ENCODE results near the gene CDH23.

Gene CDH23

DNA sequence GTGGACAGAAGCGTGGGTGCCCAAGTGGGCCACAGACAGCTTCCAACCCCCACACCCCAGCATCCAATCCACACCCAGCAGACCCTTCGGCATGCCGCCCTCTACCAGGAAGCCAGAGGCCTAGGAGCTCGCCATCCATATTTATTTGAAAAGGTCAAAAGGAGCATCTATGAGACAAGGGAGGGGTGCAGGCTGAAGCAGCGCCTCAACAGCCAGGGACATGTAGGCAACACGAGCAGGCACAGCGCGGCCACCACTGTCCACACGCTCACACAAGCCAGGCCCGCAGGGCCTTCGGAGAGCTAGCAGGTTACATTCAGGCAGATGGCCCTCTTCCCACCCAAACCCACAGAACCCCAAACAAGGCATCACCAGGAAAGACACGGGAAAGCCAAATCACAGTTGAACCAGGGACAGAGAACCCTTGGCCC lies 419.7 kb downstream of the CDH23 start:
- H3K27me3 ChIP-seq (ENCODE audit: control insufficient read depth in 1 of 2, insufficient read depth in 2 of 2, low read length in 2 of 2) = no peaks in the 10 kb centered on the region
- no peaks in the 10 kb centered on the region for H3K4me1 ChIP-seq (ENCODE audit: insufficient read depth, low read length)
- H3K9ac ChIP-seq (ENCODE audit: low read length) = no peak overlapping the region
- H3K36me3 ChIP-seq (ENCODE audit: insufficient read depth, low read length) = peaks cover 61% of the 10 kb centered on the region
- no peak overlapping the region for H3K27ac ChIP-seq (ENCODE audit: low read depth, low read length)
- no peak overlapping the region for H3K4me3 ChIP-seq (ENCODE audit: low read depth in 1 of 2, low read length in 2 of 2)
- H3K9me3 ChIP-seq (ENCODE audit: low read length) = no peaks in the 10 kb centered on the region

GRCh38 chr10:71816936-71817618 lies 420.4 kb downstream of the CDH23 start:
- Histone ChIP-seq H3K27me3 (ENCODE audit: control insufficient read depth in 1 of 2, insufficient read depth in 2 of 2, low read length in 2 of 2) (no peaks in the 10 kb centered on the region), H3K36me3 (ENCODE audit: insufficient read depth, low read length) (peaks cover 67% of the 10 kb centered on the region), H3K4me3 (ENCODE audit: low read depth in 1 of 2, low read length in 2 of 2) (no peak overlapping the region), H3K9ac (ENCODE audit: low read length) (no peak overlapping the region), H3K9me3 (ENCODE audit: low read length) (no peaks in the 10 kb centered on the region), H3K4me1 (ENCODE audit: insufficient read depth, low read length) (no peaks in the 10 kb centered on the region), H3K27ac (ENCODE audit: low read depth, low read length) (no peak overlapping the region)

- H3K9me3 ChIP-seq (ENCODE audit: low read length) = no peaks in the 10 kb centered on the region
- H3K27ac ChIP-seq (ENCODE audit: low read depth, low read length) = no peak overlapping the region
- no peaks in the 10 kb centered on the region for H3K4me1 ChIP-seq (ENCODE audit: insufficient read depth, low read length)
- no peak overlapping the region for H3K4me3 ChIP-seq (ENCODE audit: low read depth in 1 of 2, low read length in 2 of 2)
- H3K27me3 ChIP-seq (ENCODE audit: control insufficient read depth in 1 of 2, insufficient read depth in 2 of 2, low read length in 2 of 2) = no peaks in the 10 kb centered on the region
- H3K9ac ChIP-seq (ENCODE audit: low read length) = no peak overlapping the region
- peaks cover 73% of the 10 kb centered on the region for H3K36me3 ChIP-seq (ENCODE audit: insufficient read depth, low read length)
Measured at GRCh38 chr10:71817831-71818655, 421.3 kb downstream of the CDH23 start.

GRCh38 chr10:71818674-71819260 lies 422.0 kb downstream of the CDH23 start:
- Histone ChIP-seq H3K9me3 (ENCODE audit: low read length) (no peaks in the 10 kb centered on the region), H3K9ac (ENCODE audit: low read length) (no peak overlapping the region), H3K27me3 (ENCODE audit: control insufficient read depth in 1 of 2, insufficient read depth in 2 of 2, low read length in 2 of 2) (no peaks in the 10 kb centered on the region), H3K4me1 (ENCODE audit: insufficient read depth, low read length) (no peaks in the 10 kb centered on the region), H3K36me3 (ENCODE audit: insufficient read depth, low read length) (peaks cover 81% of the 10 kb centered on the region), H3K27ac (ENCODE audit: low read depth, low read length) (no peak overlapping the region), H3K4me3 (ENCODE audit: low read depth in 1 of 2, low read length in 2 of 2) (no peak overlapping the region)

GRCh38 chr10:71819441-71819861 lies 422.7 kb downstream of the CDH23 start:
- Histone ChIP-seq H3K36me3 (ENCODE audit: insufficient read depth, low read length) (peaks cover 87% of the 10 kb centered on the region), H3K4me3 (ENCODE audit: low read depth in 1 of 2, low read length in 2 of 2) (no peak overlapping the region), H3K27ac (ENCODE audit: low read depth, low read length) (no peak overlapping the region), H3K9me3 (ENCODE audit: low read length) (no peaks in the 10 kb centered on the region), H3K27me3 (ENCODE audit: control insufficient read depth in 1 of 2, insufficient read depth in 2 of 2, low read length in 2 of 2) (no peaks in the 10 kb centered on the region), H3K4me1 (ENCODE audit: insufficient read depth, low read length) (no peaks in the 10 kb centered on the region), H3K9ac (ENCODE audit: low read length) (no peak overlapping the region)

GRCh38 chr10:71819985-71820384 lies 423.3 kb downstream of the CDH23 start:
- Histone ChIP-seq H3K9ac (ENCODE audit: low read length) (no peak overlapping the region), H3K27me3 (ENCODE audit: control insufficient read depth in 1 of 2, insufficient read depth in 2 of 2, low read length in 2 of 2) (no peaks in the 10 kb centered on the region), H3K9me3 (ENCODE audit: low read length) (no peaks in the 10 kb centered on the region), H3K4me3 (ENCODE audit: low read depth in 1 of 2, low read length in 2 of 2) (no peak overlapping the region), H3K27ac (ENCODE audit: low read depth, low read length) (no peak overlapping the region), H3K4me1 (ENCODE audit: insufficient read depth, low read length) (no peaks in the 10 kb centered on the region), H3K36me3 (ENCODE audit: insufficient read depth, low read length) (peaks cover 93% of the 10 kb centered on the region)

DNA sequence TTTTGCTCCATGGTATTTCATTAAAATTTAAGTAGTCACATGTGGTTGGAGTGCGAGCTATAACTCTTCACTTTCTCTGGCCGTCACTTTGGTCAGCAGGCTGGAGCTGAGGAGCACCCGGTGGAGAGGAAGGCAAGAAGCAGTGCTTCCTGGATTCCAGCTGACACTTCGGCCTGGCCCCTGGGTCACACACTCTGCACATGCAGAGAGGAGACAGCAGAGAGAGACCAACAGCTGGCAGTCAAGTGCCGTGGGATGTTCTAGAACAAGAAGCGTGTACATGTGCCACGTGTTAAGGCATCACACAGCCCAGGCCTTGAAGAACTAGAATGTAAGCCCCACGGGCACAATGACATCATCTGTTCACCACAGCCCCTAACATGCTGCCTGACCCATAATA lies 424.2 kb downstream of the CDH23 start:
- no peaks in the 10 kb centered on the region for H3K4me1 ChIP-seq (ENCODE audit: insufficient read depth, low read length)

GRCh38 chr10:71821909-71822763 lies 425.4 kb downstream of the CDH23 start:
- Histone ChIP-seq H3K36me3 (ENCODE audit: insufficient read depth, low read length) (peaks cover 95% of the 10 kb centered on the region), H3K4me1 (ENCODE audit: insufficient read depth, low read length) (no peaks in the 10 kb centered on the region), H3K27ac (ENCODE audit: low read depth, low read length) (no peak overlapping the region), H3K4me3 (ENCODE audit: low read depth in 1 of 2, low read length in 2 of 2) (no peak overlapping the region), H3K9ac (ENCODE audit: low read length) (no peak overlapping the region), H3K27me3 (ENCODE audit: control insufficient read depth in 1 of 2, insufficient read depth in 2 of 2, low read length in 2 of 2) (no peaks in the 10 kb centered on the region), H3K9me3 (ENCODE audit: low read length) (no peaks in the 10 kb centered on the region)

More for the DNA sequence above, 424.2 kb downstream of the CDH23 start:
- Histone ChIP-seq H3K4me3 (ENCODE audit: low read depth in 1 of 2, low read length in 2 of 2) (no peak overlapping the region), H3K27me3 (ENCODE audit: control insufficient read depth in 1 of 2, insufficient read depth in 2 of 2, low read length in 2 of 2) (no peaks in the 10 kb centered on the region), H3K9ac (ENCODE audit: low read length) (no peak overlapping the region), H3K36me3 (ENCODE audit: insufficient read depth, low read length) (peaks cover 96% of the 10 kb centered on the region), H3K27ac (ENCODE audit: low read depth, low read length) (no peak overlapping the region), H3K9me3 (ENCODE audit: low read length) (no peaks in the 10 kb centered on the region)

- Histone ChIP-seq H3K9me3 (ENCODE audit: low read length) (no peaks in the 10 kb centered on the region), H3K9ac (ENCODE audit: low read length) (no peak overlapping the region), H3K4me1 (ENCODE audit: insufficient read depth, low read length) (no peaks in the 10 kb centered on the region), H3K36me3 (ENCODE audit: insufficient read depth, low read length) (peaks cover 90% of the 10 kb centered on the region), H3K27me3 (ENCODE audit: control insufficient read depth in 1 of 2, insufficient read depth in 2 of 2, low read length in 2 of 2) (no peaks in the 10 kb centered on the region), H3K4me3 (ENCODE audit: low read depth in 1 of 2, low read length in 2 of 2) (no peak overlapping the region), H3K27ac (ENCODE audit: low read depth, low read length) (no peak overlapping the region)
Measured at GRCh38 chr10:71823356-71823755, 426.6 kb downstream of the CDH23 start.

GRCh38 chr10:71824333-71824732 lies 427.6 kb downstream of the CDH23 start:
- Histone ChIP-seq H3K36me3 (ENCODE audit: insufficient read depth, low read length) (peaks cover 88% of the 10 kb centered on the region), H3K27me3 (ENCODE audit: control insufficient read depth in 1 of 2, insufficient read depth in 2 of 2, low read length in 2 of 2) (no peaks in the 10 kb centered on the region), H3K4me1 (ENCODE audit: insufficient read depth, low read length) (no peaks in the 10 kb centered on the region), H3K27ac (ENCODE audit: low read depth, low read length) (no peak overlapping the region), H3K4me3 (ENCODE audit: low read depth in 1 of 2, low read length in 2 of 2) (no peak overlapping the region), H3K9me3 (ENCODE audit: low read length) (no peaks in the 10 kb centered on the region), H3K9ac (ENCODE audit: low read length) (no peak overlapping the region)

GRCh38 chr10:71825217-71825616 lies 428.5 kb downstream of the CDH23 start:
- Histone ChIP-seq H3K36me3 (ENCODE audit: insufficient read depth, low read length) (peaks cover 85% of the 10 kb centered on the region), H3K9me3 (ENCODE audit: low read length) (no peaks in the 10 kb centered on the region), H3K9ac (ENCODE audit: low read length) (no peak overlapping the region), H3K27ac (ENCODE audit: low read depth, low read length) (no peak overlapping the region), H3K4me1 (ENCODE audit: insufficient read depth, low read length) (no peaks in the 10 kb centered on the region), H3K27me3 (ENCODE audit: control insufficient read depth in 1 of 2, insufficient read depth in 2 of 2, low read length in 2 of 2) (no peaks in the 10 kb centered on the region), H3K4me3 (ENCODE audit: low read depth in 1 of 2, low read length in 2 of 2) (no peak overlapping the region)
